Measurements from ENCODE around the gene GUCD1.

DNA sequence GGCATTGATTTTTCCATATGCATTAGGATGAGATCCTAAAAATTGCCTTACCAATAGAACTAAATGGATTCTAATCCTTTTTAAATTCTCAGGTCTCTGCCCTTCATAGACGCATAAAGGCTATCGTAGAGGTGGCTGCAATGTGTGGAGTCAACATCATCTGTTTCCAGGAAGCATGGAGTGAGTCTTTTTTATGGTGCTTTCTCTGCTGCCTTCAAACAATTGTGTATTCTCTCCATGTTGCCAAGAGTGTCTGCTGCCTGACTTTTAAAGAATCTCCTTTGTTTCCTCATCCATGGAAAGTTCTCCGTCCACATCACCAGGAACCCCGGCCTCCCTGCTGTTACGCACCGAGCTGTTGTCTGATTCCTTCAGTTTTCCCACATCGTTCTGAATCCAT, 52.9 kb downstream of the GUCD1 start:
- TF ChIP-seq, protein P1, sequence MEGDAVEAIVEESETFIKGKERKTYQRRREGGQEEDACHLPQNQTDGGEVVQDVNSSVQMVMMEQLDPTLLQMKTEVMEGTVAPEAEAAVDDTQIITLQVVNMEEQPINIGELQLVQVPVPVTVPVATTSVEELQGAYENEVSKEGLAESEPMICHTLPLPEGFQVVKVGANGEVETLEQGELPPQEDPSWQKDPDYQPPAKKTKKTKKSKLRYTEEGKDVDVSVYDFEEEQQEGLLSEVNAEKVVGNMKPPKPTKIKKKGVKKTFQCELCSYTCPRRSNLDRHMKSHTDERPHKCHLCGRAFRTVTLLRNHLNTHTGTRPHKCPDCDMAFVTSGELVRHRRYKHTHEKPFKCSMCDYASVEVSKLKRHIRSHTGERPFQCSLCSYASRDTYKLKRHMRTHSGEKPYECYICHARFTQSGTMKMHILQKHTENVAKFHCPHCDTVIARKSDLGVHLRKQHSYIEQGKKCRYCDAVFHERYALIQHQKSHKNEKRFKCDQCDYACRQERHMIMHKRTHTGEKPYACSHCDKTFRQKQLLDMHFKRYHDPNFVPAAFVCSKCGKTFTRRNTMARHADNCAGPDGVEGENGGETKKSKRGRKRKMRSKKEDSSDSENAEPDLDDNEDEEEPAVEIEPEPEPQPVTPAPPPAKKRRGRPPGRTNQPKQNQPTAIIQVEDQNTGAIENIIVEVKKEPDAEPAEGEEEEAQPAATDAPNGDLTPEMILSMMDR (IDR thresholded peaks at IDR 0.05) = no peak
- no peak for TF ChIP-seq POLR2A (IDR thresholded peaks at IDR 0.05)
